ENCODE data around the gene PKMYT1.

DNA sequence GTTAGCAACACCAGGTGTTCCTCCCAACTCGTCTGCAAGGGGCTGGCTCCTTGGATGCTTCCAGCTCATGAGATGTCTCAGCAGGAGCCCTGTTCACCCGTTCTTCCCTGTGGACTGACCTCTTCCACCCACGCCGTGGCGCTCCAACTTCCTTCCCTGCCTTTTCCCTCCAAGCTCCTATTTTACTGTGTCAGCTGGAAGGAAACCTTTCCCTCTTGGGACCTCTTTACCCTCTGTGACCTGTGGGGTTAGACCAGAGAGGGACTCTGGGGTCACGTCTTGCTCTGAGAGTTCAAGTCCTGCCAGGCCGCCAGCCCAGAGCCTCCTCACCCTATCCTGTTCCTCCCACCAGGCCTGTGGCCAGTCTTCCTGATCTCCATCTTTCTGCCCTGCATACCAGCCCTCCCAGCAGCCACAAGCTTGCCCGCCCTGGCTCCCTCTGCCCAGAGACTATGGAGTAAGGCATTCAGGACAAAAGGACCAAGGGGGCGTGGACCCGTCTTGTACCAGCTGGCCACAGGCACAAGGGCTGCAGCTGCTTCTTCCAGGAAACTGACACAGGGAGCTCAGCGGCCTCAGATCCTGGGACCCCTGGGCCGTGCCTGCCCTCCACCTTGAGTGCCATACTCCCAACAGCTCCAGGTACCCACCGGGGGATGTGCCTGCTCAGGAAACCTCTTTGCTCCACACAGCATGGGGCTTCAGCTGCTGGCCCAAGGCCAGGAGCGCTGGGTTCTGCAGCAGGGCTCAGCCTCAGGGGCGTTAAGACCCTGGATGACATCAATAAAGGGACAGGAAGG lies 8.1 kb downstream of the PKMYT1 start:
- TF ChIP-seq, protein P1, sequence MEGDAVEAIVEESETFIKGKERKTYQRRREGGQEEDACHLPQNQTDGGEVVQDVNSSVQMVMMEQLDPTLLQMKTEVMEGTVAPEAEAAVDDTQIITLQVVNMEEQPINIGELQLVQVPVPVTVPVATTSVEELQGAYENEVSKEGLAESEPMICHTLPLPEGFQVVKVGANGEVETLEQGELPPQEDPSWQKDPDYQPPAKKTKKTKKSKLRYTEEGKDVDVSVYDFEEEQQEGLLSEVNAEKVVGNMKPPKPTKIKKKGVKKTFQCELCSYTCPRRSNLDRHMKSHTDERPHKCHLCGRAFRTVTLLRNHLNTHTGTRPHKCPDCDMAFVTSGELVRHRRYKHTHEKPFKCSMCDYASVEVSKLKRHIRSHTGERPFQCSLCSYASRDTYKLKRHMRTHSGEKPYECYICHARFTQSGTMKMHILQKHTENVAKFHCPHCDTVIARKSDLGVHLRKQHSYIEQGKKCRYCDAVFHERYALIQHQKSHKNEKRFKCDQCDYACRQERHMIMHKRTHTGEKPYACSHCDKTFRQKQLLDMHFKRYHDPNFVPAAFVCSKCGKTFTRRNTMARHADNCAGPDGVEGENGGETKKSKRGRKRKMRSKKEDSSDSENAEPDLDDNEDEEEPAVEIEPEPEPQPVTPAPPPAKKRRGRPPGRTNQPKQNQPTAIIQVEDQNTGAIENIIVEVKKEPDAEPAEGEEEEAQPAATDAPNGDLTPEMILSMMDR (IDR thresholded peaks at IDR 0.05; ENCODE audit: low read depth, low read length, poor library complexity, severe bottlenecking): no peak
- TF ChIP-seq EZH2phosphoT487 (IDR thresholded peaks at IDR 0.05; ENCODE audit: borderline replicate concordance, low read length): no peak

Measured in DOHH2 (cell line).